Activated CD4-positive, CD25-positive, alpha-beta regulatory T cell (primary cell): ENCODE data around the gene KCNH1.

Source experiments
- DNase-seq, 4 experiments: peaks; one replicate each; lab custom pipeline; 2025; lab: John Stamatoyannopoulos, UW

The KCNH1 gene, protein sequence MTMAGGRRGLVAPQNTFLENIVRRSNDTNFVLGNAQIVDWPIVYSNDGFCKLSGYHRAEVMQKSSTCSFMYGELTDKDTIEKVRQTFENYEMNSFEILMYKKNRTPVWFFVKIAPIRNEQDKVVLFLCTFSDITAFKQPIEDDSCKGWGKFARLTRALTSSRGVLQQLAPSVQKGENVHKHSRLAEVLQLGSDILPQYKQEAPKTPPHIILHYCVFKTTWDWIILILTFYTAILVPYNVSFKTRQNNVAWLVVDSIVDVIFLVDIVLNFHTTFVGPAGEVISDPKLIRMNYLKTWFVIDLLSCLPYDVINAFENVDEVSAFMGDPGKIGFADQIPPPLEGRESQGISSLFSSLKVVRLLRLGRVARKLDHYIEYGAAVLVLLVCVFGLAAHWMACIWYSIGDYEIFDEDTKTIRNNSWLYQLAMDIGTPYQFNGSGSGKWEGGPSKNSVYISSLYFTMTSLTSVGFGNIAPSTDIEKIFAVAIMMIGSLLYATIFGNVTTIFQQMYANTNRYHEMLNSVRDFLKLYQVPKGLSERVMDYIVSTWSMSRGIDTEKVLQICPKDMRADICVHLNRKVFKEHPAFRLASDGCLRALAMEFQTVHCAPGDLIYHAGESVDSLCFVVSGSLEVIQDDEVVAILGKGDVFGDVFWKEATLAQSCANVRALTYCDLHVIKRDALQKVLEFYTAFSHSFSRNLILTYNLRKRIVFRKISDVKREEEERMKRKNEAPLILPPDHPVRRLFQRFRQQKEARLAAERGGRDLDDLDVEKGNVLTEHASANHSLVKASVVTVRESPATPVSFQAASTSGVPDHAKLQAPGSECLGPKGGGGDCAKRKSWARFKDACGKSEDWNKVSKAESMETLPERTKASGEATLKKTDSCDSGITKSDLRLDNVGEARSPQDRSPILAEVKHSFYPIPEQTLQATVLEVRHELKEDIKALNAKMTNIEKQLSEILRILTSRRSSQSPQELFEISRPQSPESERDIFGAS

GRCh38 chr1:211133836-211134669, at the start of gene KCNH1:
Gene KCNH1 (minus strand): TSS chr1:211134148. CDS start chr1:211133945, 203 bp downstream.
- DNase-seq = peak; percentile 19 to 36 (median 29)

DNA sequence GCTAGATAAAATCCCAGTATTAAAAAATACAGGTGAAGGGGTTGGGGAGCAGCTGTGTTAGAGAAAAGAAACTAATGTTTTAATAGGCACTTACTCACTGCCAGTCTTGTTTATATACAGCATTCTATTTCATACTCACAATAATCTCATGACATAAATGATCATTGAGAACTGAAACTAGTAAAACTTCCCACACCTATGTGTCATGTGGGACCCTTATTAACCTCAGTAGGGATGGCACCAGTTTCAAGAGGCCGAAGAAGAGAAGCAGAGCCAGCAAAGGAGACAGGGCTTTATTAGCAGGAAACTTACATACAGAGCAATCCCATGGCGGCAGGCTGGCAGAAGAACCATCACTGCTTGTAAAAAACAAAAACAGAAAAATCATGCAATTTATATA, 48.8 kb upstream of the KCNH1 start:
- DNase-seq = no peak

DNA sequence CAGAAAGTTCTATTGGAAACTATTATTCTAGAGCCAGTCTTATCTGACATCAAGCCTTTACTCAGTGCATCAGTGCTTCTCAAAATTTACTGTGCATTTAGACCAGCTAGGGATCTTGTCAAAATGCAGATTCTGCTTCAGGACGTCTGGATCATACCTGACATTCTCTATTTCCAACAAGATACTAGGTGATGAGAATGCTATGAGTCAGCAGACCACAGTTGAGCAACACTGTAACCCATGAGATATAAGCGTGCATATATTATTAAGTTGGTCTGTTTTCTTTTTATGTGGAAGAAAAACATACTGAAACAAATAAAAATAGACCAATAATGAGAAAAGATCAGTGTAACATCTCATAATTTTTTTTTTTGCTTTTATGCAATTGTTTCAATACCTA, 40.4 kb upstream of the KCNH1 start:
- DNase-seq = no peak

- no peak for DNase-seq
Measured at GRCh38 chr1:211172657-211173056, 38.7 kb upstream of the KCNH1 start.

DNA sequence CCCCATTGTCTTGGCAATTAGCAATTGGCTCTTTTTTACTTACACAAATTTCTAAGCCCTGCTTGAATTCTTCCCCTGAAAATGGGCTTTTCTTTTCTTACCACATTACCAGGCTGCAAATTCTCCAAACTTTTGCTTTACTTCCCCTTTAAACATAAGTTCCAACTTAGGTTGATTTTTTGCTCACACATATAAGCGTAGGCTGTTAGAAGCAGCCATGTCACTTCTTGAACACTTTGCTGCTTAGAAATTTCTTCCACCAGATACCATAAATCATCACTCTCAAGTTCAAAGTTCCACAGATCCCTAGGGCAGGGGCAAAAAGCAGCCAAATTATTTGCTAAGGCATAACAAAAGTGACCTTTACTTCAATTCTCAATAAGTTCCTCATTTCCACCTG, 35.4 kb upstream of the KCNH1 start:
- no peak for DNase-seq

DNA sequence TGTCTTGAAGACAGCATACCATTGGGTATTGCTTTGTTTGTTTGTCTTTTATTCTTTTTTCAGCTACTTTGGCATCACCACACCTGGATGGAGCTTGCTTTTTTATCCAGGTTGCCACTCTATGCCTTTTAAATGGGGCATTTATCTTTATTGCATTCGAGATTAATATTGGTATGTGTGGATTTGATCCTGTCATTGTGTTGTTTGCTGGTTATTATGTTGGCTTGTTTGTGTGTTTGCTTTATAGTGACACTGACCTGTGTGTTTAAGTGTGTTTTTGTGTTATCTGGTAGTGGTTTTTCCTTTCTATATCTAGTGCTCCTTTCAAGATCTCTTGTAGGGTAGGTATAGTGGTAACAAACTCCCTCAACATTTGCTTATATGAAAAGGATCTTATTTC, 24.9 kb upstream of the KCNH1 start:
- DNase-seq = no peak

DNA sequence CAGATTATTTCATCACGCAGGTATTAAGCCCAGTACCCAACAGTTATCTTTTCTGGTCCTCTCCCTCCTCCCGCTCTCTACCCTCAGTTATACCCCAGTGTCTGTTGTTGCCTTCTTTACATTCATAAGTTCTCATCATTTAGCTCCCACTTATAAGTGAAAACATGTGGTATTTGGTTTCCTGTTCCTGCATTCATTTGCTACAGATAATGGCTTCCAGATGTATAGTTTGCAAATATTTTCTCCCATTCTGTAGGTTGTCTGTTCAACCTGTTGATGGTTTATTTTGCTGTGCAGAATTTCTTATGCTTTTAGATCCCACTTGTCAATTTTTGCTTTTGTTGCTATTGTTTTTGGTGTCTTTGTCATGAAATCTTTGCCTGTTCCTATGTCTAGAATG, 21.1 kb upstream of the KCNH1 start:
- DNase-seq = no peak

- DNase-seq = no peak
Measured at GRCh38 chr1:211153932-211154331, 20.0 kb upstream of the KCNH1 start.

GRCh38 chr1:211148366-211148765, 14.4 kb upstream of the KCNH1 start:
- DNase-seq = no peak

DNA sequence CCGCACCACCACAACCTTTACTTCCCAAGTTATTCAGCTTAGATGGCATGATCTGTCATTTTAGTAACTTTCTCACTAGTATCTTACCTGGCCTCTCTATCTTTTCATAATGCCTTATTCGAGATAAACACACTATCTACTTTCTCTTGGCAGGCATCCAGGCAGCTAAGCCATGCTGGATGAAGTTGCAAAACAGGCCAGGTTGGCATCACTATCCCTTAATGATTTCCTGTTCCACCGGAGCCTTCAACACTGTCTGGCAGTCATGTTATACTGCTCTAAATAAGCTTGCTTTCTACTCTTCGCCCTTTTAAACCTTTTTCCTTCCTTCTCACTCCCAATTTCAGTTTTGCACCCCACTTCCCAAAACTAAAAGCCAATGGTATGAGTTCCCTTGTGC, 12.0 kb upstream of the KCNH1 start:
- no peak for DNase-seq

GRCh38 chr1:211135342-211135950, 1.5 kb upstream of the KCNH1 start:
- no peak for DNase-seq

DNA sequence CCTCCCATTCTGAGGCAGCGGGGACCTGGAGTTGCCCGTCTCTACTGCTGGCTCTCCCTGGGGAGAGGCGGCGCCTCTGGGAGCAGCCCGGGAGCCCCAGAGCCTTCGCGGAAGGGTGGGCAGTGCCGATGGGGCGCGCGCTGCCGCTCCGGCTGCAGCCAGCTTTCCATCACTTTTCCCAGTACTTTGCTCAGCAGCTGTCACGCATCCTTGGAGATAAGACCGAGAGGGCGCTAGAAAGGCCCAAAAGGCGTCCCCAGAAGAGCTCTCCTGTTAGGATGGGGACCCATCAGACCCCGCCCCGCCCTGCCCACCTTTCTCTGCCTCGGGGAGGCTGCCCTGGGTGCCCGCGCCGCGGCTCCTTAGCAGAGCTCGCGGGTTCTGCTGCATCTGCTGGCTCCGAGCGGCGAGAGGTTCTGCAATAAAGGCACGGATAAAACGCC, 534 bp downstream of the KCNH1 start:
- peak in 1 of 4 experiments; percentile 3 for DNase-seq

GRCh38 chr1:211132721-211133392, 1.1 kb downstream of the KCNH1 start:
- no peak for DNase-seq

DNA sequence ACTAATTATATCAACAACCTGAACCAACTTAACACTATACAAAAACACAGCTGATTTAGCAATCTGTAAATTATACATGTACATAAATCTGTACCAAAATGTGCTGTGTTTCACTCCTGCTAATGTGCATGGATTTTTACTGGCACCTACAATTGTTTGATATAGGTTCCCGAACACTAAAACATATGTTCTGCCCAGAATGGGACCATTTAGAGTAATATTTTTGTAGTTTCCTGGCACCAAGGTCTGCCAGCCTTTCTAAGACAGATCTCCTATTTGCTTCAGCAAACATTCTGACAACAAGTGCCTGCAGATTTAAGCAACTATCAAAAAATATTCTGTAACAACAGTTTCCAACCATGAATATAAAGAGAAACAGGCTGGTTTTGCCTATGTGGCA, 4.2 kb downstream of the KCNH1 start:
- no peak for DNase-seq

- no peak for DNase-seq
Measured at GRCh38 chr1:211127166-211127565, 6.8 kb downstream of the KCNH1 start.

GRCh38 chr1:211126622-211127021, 7.3 kb downstream of the KCNH1 start:
- DNase-seq = no peak

DNA sequence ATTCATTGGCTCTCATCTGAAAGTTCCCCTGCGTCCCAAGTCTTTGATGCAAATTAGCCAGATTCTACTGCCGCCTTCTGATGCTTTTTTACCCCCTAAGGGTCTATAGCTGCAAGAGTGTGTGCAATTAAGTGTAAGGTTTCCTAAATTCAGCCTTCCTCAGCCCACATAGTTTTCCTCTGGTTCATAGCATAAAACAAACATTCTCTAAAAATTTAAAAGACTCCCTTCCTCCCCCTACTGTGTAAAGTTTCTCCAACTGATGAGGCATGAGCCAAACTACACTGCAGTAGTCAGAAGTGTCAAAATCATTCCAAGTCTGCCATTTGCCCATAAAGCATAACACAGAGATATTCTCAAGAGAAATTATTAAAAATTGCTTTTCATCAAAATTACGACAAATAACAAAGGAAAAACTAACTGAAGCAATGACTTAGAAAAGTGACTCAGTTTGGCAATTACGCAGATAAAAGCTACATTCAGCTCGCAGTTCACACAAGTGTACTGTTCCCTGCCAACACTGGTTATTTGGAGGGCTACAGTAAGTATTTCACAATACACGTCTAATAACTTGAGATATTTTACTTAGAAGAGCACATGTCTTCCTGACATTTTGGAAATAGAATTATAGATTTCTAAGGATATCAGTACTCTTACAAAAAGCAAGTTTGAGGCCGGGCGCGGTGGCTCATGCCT, 15.4 kb downstream of the KCNH1 start:
- DNase-seq = no peak

- no peak for DNase-seq
Measured at GRCh38 chr1:211114446-211114845, 19.5 kb downstream of the KCNH1 start.

DNA sequence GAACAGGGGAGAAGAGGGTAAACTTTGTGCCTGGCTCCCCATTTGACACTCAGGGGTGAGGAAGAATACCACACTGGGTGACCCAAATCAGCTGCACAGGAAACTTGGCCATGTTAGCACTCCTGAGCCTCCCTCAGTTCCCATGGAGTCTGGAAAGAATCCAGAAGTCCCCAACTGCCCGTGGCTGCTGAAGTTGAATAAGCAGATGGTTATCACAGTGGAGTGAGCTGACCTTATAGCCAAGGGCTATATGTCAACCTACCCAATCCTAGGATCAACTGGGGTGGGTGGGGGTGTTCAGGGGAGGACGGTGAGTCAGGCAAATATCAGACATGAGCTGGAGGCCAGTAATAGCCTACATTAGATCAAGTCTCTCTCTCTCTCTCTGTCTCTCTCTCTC, 20.4 kb downstream of the KCNH1 start:
- DNase-seq = no peak

DNA sequence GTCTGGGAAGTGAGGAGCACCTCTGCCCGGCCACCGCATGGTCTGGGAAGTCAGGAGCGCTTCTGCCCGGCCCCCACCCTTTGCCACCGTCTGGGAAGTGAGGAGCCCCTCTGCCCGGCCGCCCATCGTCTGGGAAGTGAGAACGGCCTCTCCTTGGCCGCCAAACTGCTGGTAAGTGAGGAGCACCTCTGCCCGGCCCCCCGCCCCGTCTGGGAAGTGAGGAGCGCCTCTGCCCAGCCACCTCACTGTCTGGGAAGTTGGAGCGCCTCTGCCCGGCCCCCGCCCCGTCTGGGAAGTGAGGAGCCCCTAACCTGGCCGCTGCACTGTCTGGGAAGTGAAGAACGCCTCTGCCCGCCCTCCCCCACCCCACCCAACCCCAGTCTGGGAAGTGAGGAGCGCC, 22.6 kb downstream of the KCNH1 start:
- DNase-seq = no peak
